Activated naive CD8-positive, alpha-beta T cell treated with anti-CD3 and anti-CD28 coated beads, Interleukin-2, amount 10 ng/mL, durations not matched to agents 7 days and 5 days (primary cell): Measurements from ENCODE around the gene CDH9. TPM values are rescaled to one million over a fixed set of nuclear protein-coding genes. Genes with fewer than 3 reads are reported as not detected.

Source experiments
- ATAC-seq: fragments of 150-1000 bp; cut with Tn5 transposase; one replicate; pipeline ENCODE4 v1.10.0; 2021; ENCODE audit warnings: low read depth, moderate library complexity
- POLR2A ChIA-PET: fragments of 350-600 bp; sonication (Branson Sonifier 250); formaldehyde crosslinking; loops from one replicate; lab custom pipeline; 2021; ENCODE audit warnings: antibody characterized with exemption; lab: Charles Lee
- DNase-seq: peaks from one replicate; pipeline ENCODE4 v3.0.0; 2021
- H3K27ac Mint-ChIP-seq: one replicate; pipeline ENCODE4 v1.8.0; 2022; ENCODE audit warnings: mild to moderate bottlenecking, mixed read lengths
- H3K27me3 Mint-ChIP-seq: one replicate; pipeline ENCODE4 v1.8.0; 2022; ENCODE audit warnings: mild to moderate bottlenecking, moderate library complexity, mixed read lengths
- H3K36me3 Mint-ChIP-seq: one replicate; pipeline ENCODE4 v1.8.0; 2021; ENCODE audit warnings: mild to moderate bottlenecking, mixed read lengths
- H3K4me1 Mint-ChIP-seq: one replicate; pipeline ENCODE4 v1.8.0; 2021; ENCODE audit warnings: mixed read lengths
- H3K4me3 Mint-ChIP-seq: one replicate; pipeline ENCODE4 v1.8.0; 2022; ENCODE audit warnings: mild to moderate bottlenecking, moderate library complexity, mixed read lengths
- H3K9me3 Mint-ChIP-seq: one replicate; pipeline ENCODE4 v1.8.0; 2021; ENCODE audit warnings: mixed read lengths
- total RNA-seq, 2 experiments: library from RNA; stranded (reverse); gene quantifications; one replicate each; pipeline ENCODE4 v1.2.3, GENCODE V29; 2021

The CDH9 gene
- total RNA-seq, 2 experiments from 2014 or later, result not detected

- Mint-ChIP-seq H3K27me3 (no peaks in the 10 kb centered on the region), H3K4me3 (no peak overlapping the region), H3K9me3 (peaks cover 2% of the 10 kb centered on the region), H3K4me1 (no peaks in the 10 kb centered on the region), H3K27ac (no peak overlapping the region), H3K36me3 (no peaks in the 10 kb centered on the region)
- DNase-seq, result no peak
- ATAC-seq, result no peak
- POLR2A ChIA-PET, result no interaction called here
Observed at GRCh38 chr5:27011274-27011673, 27.1 kb downstream of the CDH9 start.

- no peaks in the 10 kb centered on the region for H3K36me3 Mint-ChIP-seq
- ATAC-seq (no peak), DNase-seq (no peak)
- no peak overlapping the region for H3K4me3 Mint-ChIP-seq
- POLR2A ChIA-PET, result no interaction called here
- peaks cover 2% of the 10 kb centered on the region for H3K9me3 Mint-ChIP-seq
- no peaks in the 10 kb centered on the region for H3K4me1 Mint-ChIP-seq
- H3K27ac Mint-ChIP-seq, result no peak overlapping the region
- H3K27me3 Mint-ChIP-seq, result no peaks in the 10 kb centered on the region
Observed at GRCh38 chr5:27010646-27011045, 27.7 kb downstream of the CDH9 start.

GRCh38 chr5:27009540-27009915, 28.9 kb downstream of the CDH9 start:
- no peak overlapping the region for H3K27ac Mint-ChIP-seq

GRCh38 chr5:27008604-27009539, 29.5 kb downstream of the CDH9 start:
- no peaks in the 10 kb centered on the region for H3K4me1 Mint-ChIP-seq
- no peak for ATAC-seq
- peaks cover 2% of the 10 kb centered on the region for H3K9me3 Mint-ChIP-seq
- H3K4me3 Mint-ChIP-seq, result no peak overlapping the region
- H3K27me3 Mint-ChIP-seq, result no peaks in the 10 kb centered on the region
- H3K27ac Mint-ChIP-seq, result no peak overlapping the region
- no peaks in the 10 kb centered on the region for H3K36me3 Mint-ChIP-seq
- no peak for DNase-seq
- POLR2A ChIA-PET, result no interaction called here

More at GRCh38 chr5:27009540-27009915, 28.9 kb downstream of the CDH9 start:
- no peak overlapping the region for H3K4me3 Mint-ChIP-seq
- no peak for ATAC-seq
- H3K36me3 Mint-ChIP-seq, result no peaks in the 10 kb centered on the region
- no peaks in the 10 kb centered on the region for H3K27me3 Mint-ChIP-seq
- POLR2A ChIA-PET, result no interaction called here
- no peaks in the 10 kb centered on the region for H3K4me1 Mint-ChIP-seq
- no peak for DNase-seq
- peaks cover 2% of the 10 kb centered on the region for H3K9me3 Mint-ChIP-seq

- Mint-ChIP-seq H3K4me3 (no peak overlapping the region), H3K27me3 (no peaks in the 10 kb centered on the region), H3K9me3 (peaks cover 2% of the 10 kb centered on the region), H3K27ac (no peak overlapping the region), H3K36me3 (no peaks in the 10 kb centered on the region), H3K4me1 (no peaks in the 10 kb centered on the region)
- POLR2A ChIA-PET, result no interaction called here
- ATAC-seq (no peak), DNase-seq (no peak)
Observed at GRCh38 chr5:27007121-27007520, 31.3 kb downstream of the CDH9 start.

GRCh38 chr5:26986985-26987384, 51.4 kb downstream of the CDH9 start:
- Mint-ChIP-seq H3K27me3 (no peaks in the 10 kb centered on the region), H3K4me1 (no peaks in the 10 kb centered on the region), H3K27ac (no peak overlapping the region), H3K36me3 (no peaks in the 10 kb centered on the region), H3K4me3 (no peak overlapping the region), H3K9me3 (peaks cover 7% of the 10 kb centered on the region)
- POLR2A ChIA-PET, result no interaction called here
- DNase-seq (no peak), ATAC-seq (no peak)

GRCh38 chr5:26981750-26982149, 56.6 kb downstream of the CDH9 start:
- Mint-ChIP-seq H3K27me3 (no peaks in the 10 kb centered on the region), H3K4me1 (no peaks in the 10 kb centered on the region), H3K4me3 (no peak overlapping the region), H3K27ac (no peak overlapping the region), H3K36me3 (no peaks in the 10 kb centered on the region), H3K9me3 (peaks cover 5% of the 10 kb centered on the region)
- POLR2A ChIA-PET, result no interaction called here
- DNase-seq (no peak), ATAC-seq (no peak)

- Mint-ChIP-seq H3K36me3 (no peaks in the 10 kb centered on the region), H3K4me1 (no peaks in the 10 kb centered on the region), H3K27me3 (no peaks in the 10 kb centered on the region), H3K9me3 (peaks cover 7% of the 10 kb centered on the region), H3K27ac (no peak overlapping the region), H3K4me3 (no peak overlapping the region)
- ATAC-seq, result no peak
- no peak for DNase-seq
- POLR2A ChIA-PET, result no interaction called here
Observed at GRCh38 chr5:26959290-26959689, 79.1 kb downstream of the CDH9 start.

GRCh38 chr5:26955161-26955560, 83.2 kb downstream of the CDH9 start:
- Mint-ChIP-seq H3K36me3 (no peaks in the 10 kb centered on the region), H3K4me1 (no peaks in the 10 kb centered on the region), H3K4me3 (no peak overlapping the region), H3K27me3 (no peaks in the 10 kb centered on the region), H3K9me3 (peaks cover 3% of the 10 kb centered on the region), H3K27ac (no peak overlapping the region)
- POLR2A ChIA-PET, result no interaction called here
- DNase-seq (no peak), ATAC-seq (no peak)

- H3K4me1 Mint-ChIP-seq, result no peaks in the 10 kb centered on the region
- POLR2A ChIA-PET, result no interaction called here
- no peak for ATAC-seq
- DNase-seq, result no peak
- H3K9me3 Mint-ChIP-seq, result peaks cover 3% of the 10 kb centered on the region
- no peaks in the 10 kb centered on the region for H3K36me3 Mint-ChIP-seq
- H3K4me3 Mint-ChIP-seq, result no peak overlapping the region
- no peak overlapping the region for H3K27ac Mint-ChIP-seq
- H3K27me3 Mint-ChIP-seq, result no peaks in the 10 kb centered on the region
Observed at GRCh38 chr5:26948921-26949320, 89.5 kb downstream of the CDH9 start.

GRCh38 chr5:26945901-26946300, 92.5 kb downstream of the CDH9 start:
- Mint-ChIP-seq H3K4me3 (no peak overlapping the region), H3K9me3 (peaks cover 5% of the 10 kb centered on the region), H3K36me3 (no peaks in the 10 kb centered on the region), H3K27me3 (no peaks in the 10 kb centered on the region), H3K27ac (no peak overlapping the region), H3K4me1 (no peaks in the 10 kb centered on the region)
- POLR2A ChIA-PET, result no interaction called here
- ATAC-seq (no peak), DNase-seq (no peak)

- no peaks in the 10 kb centered on the region for H3K4me1 Mint-ChIP-seq
- no peaks in the 10 kb centered on the region for H3K27me3 Mint-ChIP-seq
- H3K4me3 Mint-ChIP-seq, result no peak overlapping the region
- peaks cover 5% of the 10 kb centered on the region for H3K9me3 Mint-ChIP-seq
- no peaks in the 10 kb centered on the region for H3K36me3 Mint-ChIP-seq
- H3K27ac Mint-ChIP-seq, result no peak overlapping the region
- ATAC-seq, result no peak
- DNase-seq, result no peak
- POLR2A ChIA-PET, result no interaction called here
Observed at GRCh38 chr5:26942481-26942880, 95.9 kb downstream of the CDH9 start.

GRCh38 chr5:26940994-26941393, 97.4 kb downstream of the CDH9 start:
- DNase-seq (no peak), ATAC-seq (no peak)
- Mint-ChIP-seq H3K9me3 (peaks cover 5% of the 10 kb centered on the region), H3K4me1 (no peaks in the 10 kb centered on the region), H3K4me3 (no peak overlapping the region), H3K36me3 (no peaks in the 10 kb centered on the region), H3K27me3 (no peaks in the 10 kb centered on the region), H3K27ac (no peak overlapping the region)
- POLR2A ChIA-PET, result no interaction called here

- ATAC-seq (no peak), DNase-seq (no peak)
- no peaks in the 10 kb centered on the region for H3K4me1 Mint-ChIP-seq
- no peak overlapping the region for H3K4me3 Mint-ChIP-seq
- H3K27ac Mint-ChIP-seq, result no peak overlapping the region
- H3K9me3 Mint-ChIP-seq, result peaks cover 12% of the 10 kb centered on the region
- no peaks in the 10 kb centered on the region for H3K27me3 Mint-ChIP-seq
- POLR2A ChIA-PET, result no interaction called here
- H3K36me3 Mint-ChIP-seq, result no peaks in the 10 kb centered on the region
Observed at GRCh38 chr5:26932238-26932637, 106.1 kb downstream of the CDH9 start.
